ENCODE results near the gene ZFYVE16.
A peak's percentile ranks its signal among the peaks of the same experiment; 100 is the strongest.
"Not testable (repeated sequence)": the region's sequence is repeated elsewhere in the genome, so short reads cannot be mapped to it uniquely, and the experiment has no call there.

ZFYVE16 gene

DNA sequence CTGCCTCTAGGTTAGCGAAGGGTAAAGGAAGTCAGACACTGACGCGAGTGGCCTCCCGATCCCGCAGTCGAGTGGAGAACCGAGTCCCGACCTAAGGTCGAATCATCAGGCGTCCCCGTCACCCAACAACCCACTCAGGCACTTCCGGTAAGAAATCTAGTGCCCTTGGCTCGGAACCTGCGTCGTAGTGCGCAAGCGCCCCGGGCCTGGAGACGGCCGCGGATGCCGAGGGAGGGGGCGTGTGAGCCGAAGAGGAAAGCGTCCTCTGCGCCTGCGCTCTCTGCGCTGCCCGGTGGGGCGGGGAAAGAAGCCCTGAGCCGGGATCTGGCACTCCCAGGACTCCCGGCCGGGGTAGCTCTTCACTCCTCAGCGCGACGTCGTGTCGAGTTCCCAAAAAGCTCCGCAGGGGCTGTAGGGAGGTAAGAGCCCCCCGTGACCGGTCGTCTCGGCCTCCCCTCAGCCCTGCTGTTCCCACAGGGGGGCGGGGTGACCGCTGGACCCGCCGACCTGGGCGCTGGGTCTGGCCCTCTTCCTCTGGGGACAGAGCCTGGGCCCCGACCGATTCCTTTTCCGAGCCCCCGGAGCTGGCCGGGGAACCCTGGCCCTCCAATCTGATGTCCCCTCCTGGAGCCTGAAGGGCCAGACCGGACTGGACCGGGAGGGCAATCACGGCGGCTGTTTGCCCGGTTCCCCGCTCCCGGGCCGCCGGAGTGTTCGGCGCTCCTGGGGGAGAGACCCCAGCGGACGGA lies at the start of gene ZFYVE16:
ZFYVE16 (plus strand) TSS at position 330 of the 749 bp plus-strand sequence. CDS start 26,084 bp downstream, outside the sequence.
- DNase-seq (ENCODE audit: low read depth in 2 of 2, low spot score in 1 of 2), result peak; percentile 90 to 93

DNA sequence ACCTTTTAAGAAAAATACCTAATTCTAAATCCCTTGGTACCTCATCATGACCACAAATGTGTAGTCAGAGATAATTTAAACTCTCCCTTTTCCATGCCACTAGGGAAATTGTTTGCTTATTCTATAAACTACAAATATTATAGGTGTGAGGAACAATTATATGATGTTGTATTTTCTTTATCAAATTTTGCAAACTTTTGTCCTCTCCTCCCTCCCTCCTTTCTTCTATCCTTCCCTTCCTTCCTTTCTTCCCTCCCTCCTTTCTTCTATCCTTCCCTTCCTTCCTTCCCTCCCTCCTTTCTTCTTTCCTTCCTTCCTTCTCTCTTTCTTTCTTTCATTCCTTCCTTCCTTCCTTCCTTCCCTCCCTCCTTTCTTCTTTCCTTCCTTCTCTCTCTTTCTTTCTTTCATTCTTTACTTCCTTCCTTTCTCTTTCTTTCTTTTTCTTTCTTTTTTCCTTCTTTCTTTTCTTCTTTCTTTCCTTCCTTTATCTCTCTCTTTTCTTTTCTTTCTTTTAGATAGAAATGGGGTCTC lies 46.9 kb upstream of the ZFYVE16 start:
- no peak for DNase-seq (ENCODE audit: low read depth in 2 of 2, low spot score in 1 of 2)

DNA sequence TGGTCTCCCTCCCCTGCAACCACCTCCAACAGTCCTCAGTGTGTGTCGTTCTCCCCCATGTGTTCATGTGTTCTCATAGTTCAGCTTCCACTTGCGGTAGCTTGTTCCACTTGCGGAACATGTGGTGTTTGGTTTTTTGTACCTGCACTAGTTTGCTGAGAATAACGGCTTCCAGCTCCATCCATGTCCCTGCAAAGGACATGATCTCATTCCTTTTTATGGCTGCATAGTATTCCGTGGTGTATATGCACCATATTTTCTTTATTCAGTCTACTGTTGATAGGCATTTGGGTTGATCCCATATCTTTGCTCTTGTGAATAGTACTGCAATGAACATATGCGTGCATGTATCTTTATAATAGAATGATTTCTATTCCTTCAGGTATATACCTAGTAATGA lies 43.0 kb upstream of the ZFYVE16 start:
- DNase-seq (ENCODE audit: low read depth in 2 of 2, low spot score in 1 of 2), result no peak

DNA sequence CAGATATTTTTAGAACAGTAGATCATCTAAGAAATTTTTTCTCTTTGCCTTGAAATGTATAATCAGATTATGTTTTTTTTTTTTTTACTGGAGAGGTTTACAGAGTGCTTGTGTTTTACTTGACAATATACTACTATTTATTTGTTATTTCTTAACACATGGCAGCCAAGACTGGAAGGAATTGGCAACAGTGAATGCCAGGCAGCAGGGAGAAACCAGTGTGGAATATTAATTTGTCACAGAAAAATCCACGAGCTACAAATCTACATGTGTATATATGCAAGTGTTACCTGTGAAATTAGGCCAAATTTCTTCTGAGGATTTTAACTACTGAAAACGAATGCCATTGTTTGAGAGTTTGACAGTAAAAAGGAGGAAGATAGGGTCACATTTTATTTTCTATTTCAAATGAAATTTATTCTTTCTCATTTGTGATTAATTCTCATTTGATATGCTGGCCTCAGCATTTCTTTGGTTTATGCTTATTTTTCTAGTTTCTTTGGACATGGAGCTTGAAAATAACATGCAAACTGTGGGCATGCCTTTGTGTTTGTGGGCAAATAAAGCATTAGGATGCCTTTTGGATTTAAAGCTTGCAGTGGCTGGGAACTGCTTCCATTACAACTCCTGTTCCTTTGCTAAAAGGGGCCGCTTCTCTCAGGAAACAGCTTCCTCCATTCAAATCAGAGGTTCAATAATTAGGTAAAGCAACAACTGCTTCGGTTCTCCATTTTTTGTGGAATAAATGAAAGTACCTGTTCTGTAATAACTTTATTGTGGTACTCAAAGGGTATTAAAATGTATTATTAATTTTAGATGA lies 39.0 kb upstream of the ZFYVE16 start:
- no peak for DNase-seq (ENCODE audit: low read depth in 2 of 2, low spot score in 1 of 2)

DNA sequence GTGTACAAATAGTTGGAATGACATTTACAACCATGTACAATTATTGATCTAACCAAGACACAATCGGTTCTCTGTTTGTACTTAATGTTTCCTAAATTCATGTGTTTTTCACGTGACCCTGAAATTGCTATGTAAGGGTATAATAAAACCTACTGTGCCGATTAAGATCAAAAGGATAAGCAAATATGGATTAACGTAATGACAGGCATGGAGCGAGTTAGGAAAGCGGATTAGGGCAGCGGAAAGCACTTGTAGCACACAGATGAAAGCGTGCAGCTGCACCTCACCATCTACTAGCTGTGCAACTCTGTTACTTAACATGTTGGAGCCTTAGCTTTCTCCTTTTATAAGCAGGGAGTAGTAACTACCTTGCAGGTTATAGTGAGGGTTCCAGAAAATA lies 38.3 kb upstream of the ZFYVE16 start:
- no peak for DNase-seq (ENCODE audit: low read depth in 2 of 2, low spot score in 1 of 2)

DNA sequence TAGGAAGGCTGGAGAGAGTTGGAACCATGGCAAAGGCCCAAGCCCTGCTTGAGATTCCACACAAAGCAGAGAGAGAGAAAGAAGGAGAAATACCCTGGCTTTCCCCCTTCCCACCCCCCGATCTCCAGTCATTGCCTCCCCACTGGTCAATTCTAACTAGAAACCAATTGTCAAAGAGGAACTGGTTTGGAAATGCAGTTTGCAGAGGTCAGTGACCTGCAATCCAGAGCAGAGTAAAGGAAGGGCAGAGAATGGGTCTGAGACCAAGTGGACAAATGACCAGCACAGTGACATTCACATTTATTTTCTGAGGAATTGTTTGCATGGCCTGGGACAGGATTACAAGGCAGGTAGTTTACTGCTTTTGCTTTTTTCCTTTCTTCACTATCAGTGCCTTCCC lies 37.5 kb upstream of the ZFYVE16 start:
- DNase-seq (ENCODE audit: low read depth in 2 of 2, low spot score in 1 of 2), result no peak

DNA sequence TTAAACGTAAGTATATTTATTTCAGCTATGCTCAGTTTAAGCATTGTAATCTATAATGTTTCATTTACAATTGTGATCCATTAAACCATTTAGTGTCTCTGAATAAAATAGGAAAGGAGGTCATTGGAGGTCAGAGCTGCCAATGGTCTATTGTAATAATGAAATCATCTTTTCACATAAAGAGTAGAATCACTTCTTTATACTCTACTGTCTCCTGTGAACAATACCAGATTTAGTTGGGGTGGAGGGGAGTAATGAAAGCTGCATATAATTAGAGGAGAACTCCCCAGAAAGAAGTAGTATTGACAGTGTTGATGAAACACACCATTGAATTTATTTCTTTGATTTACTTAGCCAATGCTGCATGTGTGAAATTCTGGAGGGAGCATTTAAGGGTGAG lies 35.1 kb upstream of the ZFYVE16 start:
- no peak for DNase-seq (ENCODE audit: low read depth in 2 of 2, low spot score in 1 of 2)

DNA sequence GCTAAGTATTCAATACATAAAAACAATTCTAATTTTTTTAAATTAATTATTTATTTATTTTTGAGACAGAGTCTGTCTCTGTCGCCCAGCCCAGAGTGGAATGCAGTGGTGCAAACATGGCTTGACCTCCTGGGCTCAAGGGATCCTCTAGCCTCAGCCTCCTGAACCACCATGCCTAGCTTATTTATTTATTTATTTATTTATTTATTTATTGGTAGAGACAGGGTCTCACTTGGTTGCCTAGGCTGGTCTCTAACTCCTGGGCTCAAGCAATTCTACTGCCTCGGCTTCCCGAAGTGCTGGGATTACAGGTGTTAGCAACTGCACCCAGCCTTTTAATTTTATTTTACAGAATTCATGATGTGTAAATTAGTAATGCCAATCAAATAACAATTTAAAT lies 33.7 kb upstream of the ZFYVE16 start:
- no peak for DNase-seq (ENCODE audit: low read depth in 2 of 2, low spot score in 1 of 2)

DNA sequence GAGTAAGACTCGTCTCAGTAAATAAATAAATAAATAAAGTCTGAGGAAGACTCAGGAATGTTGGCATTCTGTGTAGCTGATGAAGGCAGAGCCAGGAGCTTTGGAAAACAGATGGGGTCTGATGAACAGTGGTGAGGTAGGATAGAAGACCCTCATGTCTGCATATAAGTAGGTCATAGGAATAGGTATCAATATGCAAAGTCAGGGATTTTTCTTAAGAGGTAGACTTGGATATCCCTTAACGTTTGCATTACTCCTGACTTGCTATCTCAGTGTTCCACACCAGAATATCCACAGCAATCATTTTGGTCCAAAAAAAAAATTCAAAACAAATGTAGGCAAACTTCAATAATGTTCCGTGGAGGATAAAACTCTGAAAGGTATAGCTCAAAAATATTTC lies 31.3 kb upstream of the ZFYVE16 start:
- DNase-seq (ENCODE audit: low read depth in 2 of 2, low spot score in 1 of 2), result no peak

DNA sequence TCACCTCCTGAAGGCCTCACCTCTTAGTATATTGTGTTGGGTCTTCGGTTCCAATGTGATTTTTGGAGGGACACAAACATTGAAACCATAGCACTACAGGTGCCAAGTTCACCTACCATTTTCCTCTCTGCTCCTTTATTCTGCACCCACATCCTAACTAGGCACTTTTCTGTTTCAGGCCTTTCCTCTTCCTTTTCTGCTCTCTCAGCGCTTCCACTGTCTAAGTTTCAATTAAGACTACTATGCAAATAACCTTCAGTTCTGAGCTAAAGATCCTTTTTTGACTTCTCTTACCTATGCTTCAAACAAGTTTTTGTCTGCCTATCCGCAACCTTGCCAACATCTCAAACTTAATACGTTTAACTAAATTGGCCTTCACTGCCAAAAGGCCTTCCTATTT lies 25.4 kb upstream of the ZFYVE16 start:
- no peak for DNase-seq (ENCODE audit: low read depth in 2 of 2, low spot score in 1 of 2)

DNA sequence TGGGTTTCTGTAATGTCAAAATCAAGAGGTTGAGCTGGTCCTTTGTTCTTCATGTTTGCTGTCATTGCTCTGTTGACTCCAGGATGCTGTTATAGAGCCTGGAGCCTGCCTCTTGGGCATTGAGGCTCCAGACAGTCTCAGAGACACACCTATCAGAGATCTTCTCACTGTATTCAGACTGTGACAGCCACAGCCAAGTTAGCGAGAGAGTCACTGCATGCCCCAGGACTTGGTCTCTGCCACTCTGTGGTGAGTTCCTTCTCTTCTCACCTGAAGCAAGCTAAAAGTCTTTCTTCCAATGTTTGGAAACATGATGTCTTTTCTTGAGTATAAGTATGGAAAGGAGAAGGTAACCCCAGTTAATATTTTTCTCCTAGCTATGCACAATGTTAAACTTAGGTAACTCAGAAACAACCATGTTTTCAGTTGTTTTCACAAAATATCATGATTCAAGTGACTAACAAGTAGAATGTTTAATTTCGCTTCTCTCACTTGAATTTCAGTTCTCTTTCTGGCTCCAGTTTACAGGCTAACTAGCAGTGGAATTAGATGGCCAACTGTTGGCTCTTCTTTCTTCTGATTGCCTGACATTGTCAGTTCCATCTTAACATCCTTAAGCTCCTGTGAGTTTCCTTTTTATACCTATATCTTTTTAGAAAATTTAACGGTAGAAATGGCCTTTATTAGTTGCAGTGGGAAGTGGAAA lies 20.6 kb upstream of the ZFYVE16 start:
- DNase-seq (ENCODE audit: low read depth in 2 of 2, low spot score in 1 of 2), result no peak

DNA sequence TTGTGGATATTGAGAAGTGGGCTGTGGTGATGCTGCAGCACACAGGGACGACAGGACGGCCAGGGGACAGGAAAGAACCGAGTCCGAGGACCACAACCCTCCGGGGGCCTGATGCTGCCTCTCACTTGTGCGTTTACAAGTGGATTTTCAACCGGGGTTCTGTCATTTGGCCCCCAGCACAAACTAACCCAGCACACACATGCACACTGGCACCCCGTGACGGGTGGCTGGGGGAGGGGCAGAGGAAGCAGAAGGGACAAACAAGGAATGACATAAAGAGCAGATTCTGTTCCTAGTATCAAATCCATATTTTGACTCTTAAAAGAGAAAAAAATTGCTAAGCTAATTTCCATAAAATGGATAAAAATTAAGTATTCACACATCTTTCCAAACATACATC lies 18.3 kb upstream of the ZFYVE16 start:
- no peak for DNase-seq (ENCODE audit: low read depth in 2 of 2, low spot score in 1 of 2)

DNA sequence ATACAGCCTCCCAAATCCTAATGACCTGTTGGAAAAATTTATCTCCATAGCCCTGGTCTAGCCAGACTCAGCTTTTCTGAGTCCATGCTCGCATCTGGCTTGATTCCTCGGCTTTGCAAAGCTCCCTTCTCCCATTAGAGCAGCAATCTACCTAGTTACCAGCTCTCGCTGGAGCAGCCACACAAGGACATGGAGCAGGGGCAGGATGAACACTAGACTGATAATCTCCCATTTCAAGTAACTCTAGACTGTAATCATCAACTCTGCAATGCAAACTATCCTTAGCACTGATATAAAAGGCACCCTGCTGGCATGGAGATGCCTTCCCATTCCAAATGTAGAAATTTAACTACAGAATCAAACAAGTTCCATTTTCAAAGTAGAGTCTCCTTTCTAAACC lies 17.5 kb upstream of the ZFYVE16 start:
- not testable (repeated sequence) for DNase-seq (ENCODE audit: low read depth in 2 of 2, low spot score in 1 of 2)

DNA sequence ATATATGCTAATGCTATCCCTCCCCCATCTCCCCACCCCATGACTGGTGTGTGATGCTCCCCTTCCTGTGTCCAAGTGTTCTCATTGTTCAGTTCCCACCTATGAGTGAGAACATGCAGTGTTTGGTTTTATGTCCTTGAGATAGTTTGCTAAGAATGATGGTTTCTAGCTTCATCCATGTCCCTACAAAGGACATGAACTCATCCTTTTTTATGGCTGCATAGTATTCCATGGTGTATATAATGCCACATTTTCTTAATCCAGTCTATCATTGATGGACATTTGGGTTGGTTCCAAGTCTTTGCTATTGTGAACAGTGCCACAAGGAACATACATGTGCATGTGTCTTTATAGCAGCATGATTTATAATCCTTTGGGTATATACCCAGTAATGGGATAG lies 16.6 kb upstream of the ZFYVE16 start:
- not testable (repeated sequence) for DNase-seq (ENCODE audit: low read depth in 2 of 2, low spot score in 1 of 2)

DNA sequence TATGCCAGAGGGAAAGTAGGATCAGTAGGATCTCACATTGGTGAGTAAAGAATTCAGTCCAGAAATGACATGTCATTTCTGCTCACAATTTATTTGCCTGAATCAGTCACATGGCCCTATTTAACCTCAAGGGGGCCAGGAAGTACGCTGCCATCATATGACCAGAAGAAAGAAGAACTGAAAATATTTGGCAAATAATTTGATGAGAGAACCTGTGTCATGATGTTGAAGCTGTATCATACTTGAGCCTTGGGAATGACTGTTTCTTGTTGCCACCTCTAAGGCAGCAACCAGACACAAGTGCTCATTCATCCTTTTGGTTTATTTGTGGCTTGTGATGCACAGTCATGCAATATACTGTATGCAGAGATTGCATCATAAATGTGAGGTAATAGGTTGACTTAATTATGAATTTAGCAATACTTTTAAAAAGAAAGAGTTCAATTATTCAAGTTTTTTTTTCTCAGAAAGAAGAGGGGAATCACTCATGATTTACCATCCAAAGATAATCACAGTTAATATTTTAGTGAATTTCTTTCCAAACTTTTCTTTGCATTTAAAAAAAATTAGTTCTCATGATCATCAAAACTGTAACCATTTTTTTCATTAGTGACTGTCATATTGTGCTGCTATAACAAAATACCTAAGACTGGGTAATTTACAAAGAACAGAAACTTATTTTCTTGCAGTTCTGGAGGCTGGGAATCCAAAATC lies 8.2 kb upstream of the ZFYVE16 start:
- DNase-seq (ENCODE audit: low read depth in 2 of 2, low spot score in 1 of 2), result no peak

DNA sequence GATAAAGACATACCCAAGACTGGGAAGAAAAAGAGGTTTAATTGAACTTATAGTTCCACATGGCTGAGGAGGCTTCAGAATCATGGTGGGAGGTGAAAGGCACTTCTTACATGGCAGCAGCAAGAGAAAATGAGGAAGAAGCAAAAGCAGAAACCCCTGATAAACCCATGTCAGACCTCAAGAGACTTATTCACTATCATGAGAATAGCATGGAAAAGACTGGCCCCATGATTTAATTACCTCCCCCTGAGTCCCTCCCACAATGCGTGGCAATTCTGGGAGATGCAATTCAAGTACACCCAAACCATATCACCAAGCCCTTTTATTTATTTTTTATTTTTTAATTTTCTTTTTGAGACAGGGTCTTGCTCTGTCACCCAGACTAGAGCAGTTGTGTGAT lies 7.5 kb upstream of the ZFYVE16 start:
- DNase-seq (ENCODE audit: low read depth in 2 of 2, low spot score in 1 of 2), result not testable (repeated sequence)

DNA sequence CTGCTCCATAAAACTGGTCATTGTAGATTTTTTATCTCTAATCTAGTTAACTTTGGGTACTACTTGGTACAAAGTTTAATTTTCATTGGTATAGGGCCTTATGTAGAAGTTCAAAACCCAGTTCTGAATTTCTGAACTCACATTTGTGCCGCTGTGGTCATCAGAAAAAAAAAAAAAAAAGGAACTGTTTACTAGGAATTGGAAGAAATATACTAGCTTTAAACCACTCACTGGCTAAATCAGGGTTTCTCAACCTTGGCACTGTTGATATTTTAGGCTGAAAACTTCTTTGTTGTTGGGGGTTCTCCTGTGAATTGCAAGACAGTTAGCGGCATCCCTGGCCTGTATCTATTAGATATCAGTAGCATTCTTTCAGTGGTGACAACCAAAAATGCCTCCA lies 4.1 kb upstream of the ZFYVE16 start:
- no peak for DNase-seq (ENCODE audit: low read depth in 2 of 2, low spot score in 1 of 2)

DNA sequence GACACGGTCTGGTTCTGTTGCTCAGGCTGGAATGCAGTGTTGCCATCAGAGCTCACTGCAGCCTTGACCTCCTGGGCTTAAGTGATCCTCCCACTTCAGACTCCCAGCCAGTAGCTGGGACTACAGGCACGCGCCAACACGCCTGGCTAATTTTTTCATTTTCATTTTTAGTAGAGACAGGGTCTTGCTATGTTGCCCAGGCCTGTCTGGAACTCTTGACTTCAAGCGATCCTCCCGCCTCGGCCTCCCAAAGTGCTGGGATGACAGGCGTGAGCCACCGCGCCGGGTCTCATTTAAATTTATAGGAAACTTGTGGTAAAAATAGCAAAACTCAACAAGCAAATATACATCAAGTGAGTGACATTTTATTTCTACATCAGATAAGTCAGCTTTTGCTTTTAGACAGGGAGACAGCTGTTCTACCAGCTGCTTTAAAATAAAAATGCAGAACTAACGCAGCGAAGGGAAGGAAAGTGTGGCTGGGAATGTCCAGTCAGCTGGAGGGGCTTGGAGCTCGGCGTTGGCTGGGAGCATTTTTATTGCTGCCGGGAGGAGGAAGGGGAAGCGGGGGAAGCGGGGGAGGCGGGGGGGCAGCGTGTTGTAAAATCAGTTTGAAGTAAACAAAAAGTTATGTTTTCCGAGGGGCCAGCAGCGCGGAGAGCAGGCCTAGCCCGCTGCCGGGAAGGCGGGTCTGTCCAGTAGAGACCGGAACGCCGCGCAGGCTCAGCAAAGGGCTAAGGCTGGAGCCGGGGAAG lies 707 bp upstream of the ZFYVE16 start:
- no peak for DNase-seq (ENCODE audit: low read depth in 2 of 2, low spot score in 1 of 2)

DNA sequence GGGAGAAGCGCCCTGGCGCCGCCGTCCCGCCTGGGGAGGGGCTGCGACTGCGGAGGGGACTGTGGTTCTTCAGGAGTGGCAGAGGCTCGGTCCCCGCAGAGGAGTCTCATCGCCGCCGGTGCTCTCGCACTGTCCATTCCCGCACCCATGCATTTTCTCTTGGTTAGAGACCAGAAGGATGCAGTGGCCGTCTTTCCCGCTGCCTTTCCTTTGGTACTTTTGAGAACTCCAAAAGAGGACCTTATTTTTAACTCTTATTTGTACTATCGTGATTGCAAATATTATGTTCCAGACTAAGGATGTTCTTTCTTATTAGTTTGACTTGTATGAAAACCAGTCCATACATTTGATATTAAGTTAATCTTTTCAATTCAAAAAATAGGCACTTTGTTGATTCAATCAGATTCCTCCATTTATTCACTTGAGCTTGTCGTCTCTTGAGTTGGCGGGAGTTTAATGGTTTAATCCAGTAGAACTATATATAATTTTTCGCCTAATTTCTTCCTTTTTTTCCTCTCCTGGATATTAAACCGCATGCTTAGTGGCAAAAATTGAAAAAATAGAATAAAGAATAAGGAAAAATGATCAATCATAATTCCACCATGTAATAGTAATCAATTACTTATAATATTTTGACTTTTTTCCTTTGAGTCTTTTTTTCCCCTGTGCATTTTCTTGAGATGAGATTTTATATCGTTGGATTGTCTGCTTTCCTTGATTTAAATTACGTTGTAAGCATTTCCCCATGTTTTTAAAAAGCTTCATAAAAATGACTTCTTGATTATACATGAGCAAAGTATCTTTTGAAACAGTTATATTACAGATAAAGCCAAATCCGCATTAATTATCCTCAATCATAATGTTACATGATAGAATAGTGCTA lies 861 bp downstream of the ZFYVE16 start:
- no peak for DNase-seq (ENCODE audit: low read depth in 2 of 2, low spot score in 1 of 2)
